SU-DHL-6 (cell line): ENCODE data around the gene NUP210.

Experiments used
- CTCF ChIP-seq: fragments of 200-600 bp; sonication (generic); IDR thresholded peaks from one replicate; pipeline ENCODE4 v1.5.1; 2017; ENCODE audit warnings: antibody characterized with exemption, mild to moderate bottlenecking, low read length, moderate library complexity; ENCODE audit not compliant: insufficient read depth, poor library complexity, severe bottlenecking
- EZH2phosphoT487 ChIP-seq: fragments of 200-600 bp; sonication (generic), shearing (Covaris generic); conservative IDR thresholded peaks from 2 replicates; pipeline ENCODE4 v1.6.1; 2018; ENCODE audit warnings: mild to moderate bottlenecking, antibody characterized with exemption, low read length, moderate library complexity, mixed read lengths

DNA sequence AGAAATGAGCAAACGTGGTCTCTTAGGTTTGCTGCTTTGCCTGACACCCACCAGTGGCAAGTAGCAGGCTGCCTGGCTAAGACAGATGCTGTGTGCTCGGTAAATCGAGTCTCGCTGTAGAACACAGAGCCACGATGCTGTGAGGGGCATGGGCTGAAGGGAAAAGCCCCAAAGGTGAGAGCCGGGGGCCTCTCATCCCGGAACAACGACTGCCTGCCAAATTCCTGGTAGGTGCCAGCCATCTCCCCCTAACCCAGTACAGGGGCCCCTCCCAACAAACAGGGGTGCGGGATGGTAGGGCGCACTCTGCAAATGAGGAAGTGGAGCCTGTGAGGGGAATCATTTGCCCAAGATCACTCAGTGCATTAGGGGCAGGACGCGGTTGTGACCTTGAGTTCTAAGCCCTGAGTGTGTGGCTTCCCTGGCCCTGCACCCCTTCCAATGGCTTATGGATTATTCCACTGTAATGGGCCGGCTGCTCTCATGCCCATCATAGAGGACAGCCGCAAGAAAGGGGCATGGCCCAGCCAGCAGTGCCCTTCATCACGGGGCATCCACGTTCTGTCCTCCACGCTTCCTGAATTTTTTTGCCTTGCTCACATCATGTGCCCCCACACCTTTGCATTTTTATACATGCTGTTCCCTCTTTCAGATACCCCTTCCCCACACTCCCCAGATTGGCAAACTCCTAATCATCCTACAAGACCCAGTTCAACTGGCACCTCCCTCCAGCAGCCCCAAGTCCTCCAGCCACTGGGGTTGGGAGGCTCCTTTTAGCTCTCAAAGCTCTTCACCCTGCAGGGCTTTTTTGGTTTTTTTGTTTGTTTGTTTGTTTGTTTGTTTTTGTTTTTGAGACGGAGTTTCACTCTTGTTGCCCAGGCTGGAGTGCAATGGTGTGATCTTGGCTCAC, 125.4 kb downstream of the NUP210 start:
- TF ChIP-seq CTCF (no peak), EZH2phosphoT487 (no peak)
